Bronchial epithelial cell (primary cell): ENCODE measurements around the gene CELA2B. TPM values are rescaled to one million over a fixed set of nuclear protein-coding genes. Genes with fewer than 3 reads are reported as not detected.
A peak's percentile ranks its signal among the peaks of the same experiment; 100 is the strongest.
"Not testable (repeated sequence)": the region's sequence is repeated elsewhere in the genome, so short reads cannot be mapped to it uniquely, and the experiment has no call there.

Source experiments
- DNase-seq: peaks from one replicate; pipeline ENCODE4 v3.0.0-alpha.2; 2010; ENCODE audit warnings: low read depth
- FAIRE-seq: peaks from 2 replicates; lab custom pipeline; 2011; peaks lifted over from hg19 to GRCh38; lab: Jason Lieb, UNC
- H3K27me3 ChIP-seq: 2 replicates; pipeline ENCODE4 v1.5.1; 2011; ENCODE audit warnings: low read length; ENCODE audit not compliant: control insufficient read depth, insufficient read depth
- H3K36me3 ChIP-seq: 2 replicates; pipeline ENCODE4 v1.5.1; 2011; ENCODE audit warnings: low read length; ENCODE audit not compliant: control insufficient read depth, insufficient read depth
- H3K4me3 ChIP-seq: 2 replicates; pipeline ENCODE4 v1.5.1; 2011; ENCODE audit warnings: mild to moderate bottlenecking, low read depth, low read length, control low read depth
- total RNA-seq: library from RNA; depleted of rRNA; stranded (reverse); fragments of >200 nt; gene quantifications from 2 replicates; pipeline ENCODE4 v1.2.1, GENCODE V29; 2014
- TF ChIP-seq, protein P1 (sequence below): IDR thresholded peaks from 2 replicates; pipeline ENCODE4 v1.5.1; 2011; ENCODE audit warnings: mild to moderate bottlenecking, moderate library complexity, low read length, control low read depth, inconsistent platforms; ENCODE audit not compliant: insufficient read depth, severe bottlenecking

Gene CELA2B
- total RNA-seq, 1 donor from 2014 or later: not detected

GRCh38 chr1:15483971-15484370 lies 8.1 kb downstream of the CELA2B start:
- no peak for DNase-seq
- TF ChIP-seq, protein P1, sequence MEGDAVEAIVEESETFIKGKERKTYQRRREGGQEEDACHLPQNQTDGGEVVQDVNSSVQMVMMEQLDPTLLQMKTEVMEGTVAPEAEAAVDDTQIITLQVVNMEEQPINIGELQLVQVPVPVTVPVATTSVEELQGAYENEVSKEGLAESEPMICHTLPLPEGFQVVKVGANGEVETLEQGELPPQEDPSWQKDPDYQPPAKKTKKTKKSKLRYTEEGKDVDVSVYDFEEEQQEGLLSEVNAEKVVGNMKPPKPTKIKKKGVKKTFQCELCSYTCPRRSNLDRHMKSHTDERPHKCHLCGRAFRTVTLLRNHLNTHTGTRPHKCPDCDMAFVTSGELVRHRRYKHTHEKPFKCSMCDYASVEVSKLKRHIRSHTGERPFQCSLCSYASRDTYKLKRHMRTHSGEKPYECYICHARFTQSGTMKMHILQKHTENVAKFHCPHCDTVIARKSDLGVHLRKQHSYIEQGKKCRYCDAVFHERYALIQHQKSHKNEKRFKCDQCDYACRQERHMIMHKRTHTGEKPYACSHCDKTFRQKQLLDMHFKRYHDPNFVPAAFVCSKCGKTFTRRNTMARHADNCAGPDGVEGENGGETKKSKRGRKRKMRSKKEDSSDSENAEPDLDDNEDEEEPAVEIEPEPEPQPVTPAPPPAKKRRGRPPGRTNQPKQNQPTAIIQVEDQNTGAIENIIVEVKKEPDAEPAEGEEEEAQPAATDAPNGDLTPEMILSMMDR: no peak
- Histone ChIP-seq H3K36me3 (no peaks in the 10 kb centered on the region), H3K27me3 (no peaks in the 10 kb centered on the region), H3K4me3 (no peak overlapping the region)
- no peak for FAIRE-seq

- not testable (repeated sequence) for FAIRE-seq, H3K36me3 ChIP-seq, DNase-seq, H3K27me3 ChIP-seq, H3K4me3 ChIP-seq
Observed at GRCh38 chr1:15484443-15484842, 8.5 kb downstream of the CELA2B start.

GRCh38 chr1:15485636-15486035 lies 9.7 kb downstream of the CELA2B start:
- Histone ChIP-seq H3K27me3 (no peaks in the 10 kb centered on the region), H3K36me3 (no peaks in the 10 kb centered on the region), H3K4me3 (no peak overlapping the region)
- DNase-seq (no peak), FAIRE-seq (no peak)
- TF ChIP-seq, protein P1: no peak

- H3K27me3 ChIP-seq, H3K36me3 ChIP-seq, H3K4me3 ChIP-seq: not testable (repeated sequence)
- DNase-seq: peak; percentile 57
- peak; percentile 98 for FAIRE-seq
Observed at GRCh38 chr1:15486844-15487610, 11.1 kb downstream of the CELA2B start.

DNA sequence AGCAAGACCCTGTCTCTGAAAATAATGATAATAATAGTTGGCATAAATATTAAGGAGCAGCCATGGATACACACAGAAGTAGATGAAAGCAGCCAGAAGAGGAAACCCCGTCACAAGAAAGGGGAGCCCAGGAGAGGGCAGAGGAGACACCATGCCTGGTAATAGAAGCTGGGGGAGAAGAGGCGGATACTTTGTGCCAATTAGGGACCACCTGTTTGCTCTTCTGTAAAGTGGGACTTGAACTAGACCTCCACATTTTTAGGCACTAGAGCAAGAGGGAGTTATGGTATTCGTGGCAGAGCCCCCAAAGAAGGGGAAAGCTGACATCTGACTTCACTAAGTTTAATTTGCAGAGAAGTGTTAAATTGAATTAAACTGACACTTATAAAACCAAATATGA lies 12.5 kb downstream of the CELA2B start:
- Histone ChIP-seq H3K36me3 (peaks cover 2% of the 10 kb centered on the region), H3K4me3 (no peak overlapping the region), H3K27me3 (no peaks in the 10 kb centered on the region)
- no peak for DNase-seq
- TF ChIP-seq, protein P1: no peak
- no peak for FAIRE-seq

DNA sequence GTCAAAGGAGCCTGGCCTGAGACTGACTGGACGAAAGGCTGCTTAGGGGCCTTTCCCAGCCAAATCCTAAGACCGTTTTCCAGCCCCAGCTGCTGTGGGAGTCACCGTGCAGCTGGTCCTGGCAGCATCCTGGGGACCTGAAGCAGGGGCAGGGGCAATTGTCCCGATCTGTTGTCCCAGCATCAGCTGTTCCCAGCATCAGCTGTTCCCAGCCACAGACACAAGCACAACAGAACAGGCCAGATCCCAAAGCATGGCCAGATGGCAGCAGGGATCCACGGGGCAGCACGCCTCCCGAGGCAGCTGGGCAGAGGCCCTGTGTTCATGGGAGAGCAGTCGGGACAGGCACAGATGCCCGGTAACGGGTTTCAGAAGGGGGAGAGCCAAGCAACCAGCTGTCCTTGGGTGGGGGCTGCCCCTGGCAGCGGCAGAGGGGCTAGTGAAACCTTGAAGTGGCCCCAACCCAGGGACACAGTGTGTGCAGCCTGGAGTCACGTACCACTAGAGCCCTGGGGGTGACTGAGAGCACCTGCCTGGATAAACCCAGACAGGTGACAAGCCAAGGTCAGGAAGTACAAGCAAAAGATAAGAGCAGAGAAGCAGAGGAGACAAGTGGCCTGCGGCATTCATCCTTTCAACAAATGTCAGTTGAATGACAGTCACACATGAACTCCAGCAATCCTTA lies 13.3 kb downstream of the CELA2B start:
- FAIRE-seq (no peak), DNase-seq (no peak)
- no peak overlapping the region for H3K4me3 ChIP-seq
- H3K36me3 ChIP-seq: peaks cover 2% of the 10 kb centered on the region
- TF ChIP-seq, protein P1: no peak
- H3K27me3 ChIP-seq: no peaks in the 10 kb centered on the region

- H3K27me3 ChIP-seq, H3K36me3 ChIP-seq, H3K4me3 ChIP-seq, FAIRE-seq: not testable (repeated sequence)
- DNase-seq: peak; percentile 28
Observed at GRCh38 chr1:15491010-15491409, 15.1 kb downstream of the CELA2B start.
